ENCODE measurements around the gene C14orf93. TPM values are rescaled to one million over a fixed set of nuclear protein-coding genes. Genes with fewer than 3 reads are reported as not detected.

C14orf93 gene
- total and polyA plus RNA-seq, 9 of the 15 experiments (the other 6 are each of a cell fraction or from before 2014, with no cell fraction given), result 2.2 to 22.4 (median 16.1) TPM

GRCh38 chr14:23006544-23007419 lies 3.2 kb downstream of the C14orf93 start (continued):
- TF ChIP-seq IRF1 (CRISPR knock-in tag; IDR thresholded peaks at IDR 0.05; ENCODE audit: borderline replicate concordance), result no peak
- TF ChIP-seq KAT2B (IDR thresholded peaks at IDR 0.05; ENCODE audit: low read depth, low read length), result no peak
- peak; percentile 72; the same call in 1 of the 2 replicates for TF ChIP-seq CHCHD3 (CRISPR knock-in tag; IDR thresholded peaks at IDR 0.05)
- TF ChIP-seq TFE3 (CRISPR knock-in tag; IDR thresholded peaks at IDR 0.05), result no peak; the same call in 1 of the 2 replicates
- peak; percentile 97 to 98 for TF ChIP-seq E2F6 (IDR thresholded peaks at IDR 0.05; ENCODE audit: borderline replicate concordance in 1 of 2, extremely low read depth in 1 of 2, insufficient read depth in 1 of 2, insufficient read length in 1 of 2, low read depth in 1 of 2, low read length in 1 of 2, poor library complexity in 1 of 2, severe bottlenecking in 1 of 2)
- TF ChIP-seq DACH1 (IDR thresholded peaks at IDR 0.05; ENCODE audit: partially characterized antibody), result no peak
- TF ChIP-seq RBM22 (IDR thresholded peaks at IDR 0.05; ENCODE audit: low read depth, low read length, poor library complexity, severe bottlenecking), result peak; percentile 73
- TF ChIP-seq RFX1 (IDR thresholded peaks at IDR 0.05), result no peak
- TF ChIP-seq ZBTB43 (CRISPR knock-in tag; IDR thresholded peaks at IDR 0.05), result no peak
- TF ChIP-seq ELF2 (CRISPR knock-in tag; IDR thresholded peaks at IDR 0.05), result no peak
- peak; percentile 91 to 98 for TF ChIP-seq MAZ (CRISPR knock-in tag; conservative IDR thresholded peaks at IDR 0.05 in 1 of 2, IDR thresholded peaks at IDR 0.05 in 1 of 2)
- TF ChIP-seq ATF1 (CRISPR knock-in tag; IDR thresholded peaks at IDR 0.05), result no peak; the same call in 1 of the 2 replicates
- TF ChIP-seq ATF1 (tag; IDR thresholded peaks at IDR 0.05), result peak; percentile 91
- TF ChIP-seq ZEB2 (IDR thresholded peaks at IDR 0.05), result no peak
- TF ChIP-seq ZNF280B (CRISPR knock-in tag; IDR thresholded peaks at IDR 0.05), result no peak
- no peak for TF ChIP-seq MYBL2 (IDR thresholded peaks at IDR 0.05; ENCODE audit: low read depth)
- no peak for TF ChIP-seq MYBL2 (CRISPR knock-in tag; IDR thresholded peaks at IDR 0.05; ENCODE audit: borderline replicate concordance)
- 0 out of 2 replicates have a peak, but pooled peaks have one; percentile 48 for TF ChIP-seq RBM14 (IDR thresholded peaks at IDR 0.05; ENCODE audit: borderline replicate concordance, insufficient read depth, low read depth, low read length)
- 0 out of 2 replicates have a peak, but pooled peaks have one; percentile 22 for TF ChIP-seq TRIM28 (IDR thresholded peaks at IDR 0.05)
- no peak; the same call in 1 of the 2 replicates for TF ChIP-seq ZNF583 (CRISPR knock-in tag; IDR thresholded peaks at IDR 0.05)
